Smooth muscle cell of the coronary artery (primary cell): ENCODE data around the gene PAX1. TPM values are rescaled to one million over a fixed set of nuclear protein-coding genes. Genes with fewer than 3 reads are reported as not detected.

Experiments
- total RNA-seq: library from RNA; depleted of rRNA; stranded (reverse); fragments of >200 nt; gene quantifications from 2 replicates; pipeline ENCODE4 v1.2.3, GENCODE V29; 2014; ENCODE audit warnings: low replicate concordance

PAX1 gene
- total RNA-seq, result not detected in 2 replicates

DNA sequence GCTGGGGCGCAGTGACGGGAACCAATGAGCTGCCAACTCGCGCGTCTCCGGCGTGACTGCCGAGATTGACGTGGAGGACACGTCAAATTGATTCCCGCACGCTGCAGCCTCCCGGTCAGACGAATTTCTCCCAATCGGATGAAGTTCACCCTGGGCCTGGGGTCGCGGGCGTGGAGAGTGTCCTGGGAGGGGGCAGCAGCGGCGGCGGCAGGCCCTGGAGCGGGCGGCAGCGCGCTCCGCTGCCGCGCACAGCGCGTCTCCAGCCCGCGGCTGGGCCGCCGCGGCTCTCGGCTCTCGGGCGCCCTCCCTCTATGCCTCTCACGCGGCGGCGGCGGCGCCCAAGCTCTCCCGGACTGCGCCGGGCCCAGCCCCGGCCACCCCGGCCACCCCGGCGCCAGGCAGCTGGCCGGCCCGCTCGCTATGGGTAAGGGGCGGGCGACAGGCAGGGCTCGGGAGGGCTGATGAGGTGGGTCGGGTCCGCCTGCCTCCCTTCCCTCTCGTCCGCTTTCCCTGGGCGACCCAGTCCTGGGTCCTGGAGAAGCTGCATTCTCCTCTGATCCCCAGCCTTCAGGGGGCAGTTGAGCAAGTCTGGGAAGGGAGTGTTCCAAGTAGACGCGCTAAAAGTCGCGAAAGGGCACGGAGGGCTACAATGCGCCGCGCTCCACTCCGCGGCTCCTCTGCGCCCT is at the start of gene PAX1:
PAX1 (plus strand) TSS at position 90 of the 686 bp plus-strand sequence; CDS start at position 139, 49 bp downstream.

Other genes starting within 250 kb of the PAX1 start
- gene NKX2-2, start 191.6 kb upstream of the PAX1 start, total RNA-seq, result not detected in 2 replicates